Spleen (tissue), 7 donors: ENCODE results near the gene TENT4B.

Experiments used
- CTCF ChIP-seq, 11 experiments: fragments of 200-600 bp in 7 of 11; fragments of 450-650 bp in 4 of 11; sonication (generic) in 4 of 11; IDR thresholded peaks in 8 of 11; conservative IDR thresholded peaks in 3 of 11; 1 replicate in 7 of 11; 2 replicates in 4 of 11; pipeline versions ENCODE4 v1.4.0 to v1.8.0; 2016 to 2021; ENCODE audit warnings: antibody characterized with exemption in 11 of 11, inconsistent platforms in 4 of 11, mild to moderate bottlenecking in 1 of 11
- POLR2A ChIP-seq, 3 donors: fragments of 450-650 bp; IDR thresholded peaks; one replicate each; pipeline ENCODE4 v1.5.1; 2017; ENCODE audit warnings: antibody characterized with exemption in 3 of 3, mild to moderate bottlenecking in 1 of 3
- donor health status: DM: no; HTN: no; CAD: no; lungs with moderate emphysema.
- donor health status: DM: no; HTN: no; CAD: no.
- donor health status: DM: no; HTN: no; CAD: no.

GRCh38 chr16:50204453-50205108 lies 51.5 kb downstream of the TENT4B start:
- TF ChIP-seq CTCF (IDR thresholded peaks at IDR 0.05 in 8 of 11, conservative IDR thresholded peaks at IDR 0.05 in 3 of 11) (no peak), POLR2A (IDR thresholded peaks at IDR 0.05) (no peak)
